Body of pancreas (tissue), 4 donors: ENCODE measurements around the gene GRK7. TPM values are rescaled to one million over a fixed set of nuclear protein-coding genes. Genes with fewer than 3 reads are reported as not detected.

Experiments used
- ATAC-seq: fragments of 150-250 bp; one replicate; pipeline ENCODE4 v1.9.1; 2016
- DNase-seq, 4 donors: peaks; one replicate each; pipeline ENCODE4 v3.0.0-alpha.2; 2019
- H3K27ac ChIP-seq, 4 donors: fragments of 200-600 bp; sonication (generic); 1 replicate in 3 of 4; 2 replicates in 1 of 4; pipeline versions ENCODE4 v1.5.1 to v1.6.1; 2016 to 2019; ENCODE audit warnings: mild to moderate bottlenecking in 1 of 4, mixed read lengths in 1 of 4, moderate library complexity in 1 of 4
- H3K27me3 ChIP-seq, 2 donors: fragments of 200-600 bp; sonication (generic); one replicate each; pipeline ENCODE4 v1.6.0; 2016; ENCODE audit warnings: mild to moderate bottlenecking in 1 of 2
- H3K36me3 ChIP-seq, 2 donors: fragments of 200-600 bp; sonication (generic); replicated peaks in 1 of 2; 2 replicates each; pipeline ENCODE4 v1.5.1; 2016; ENCODE audit warnings: low read depth in 2 of 2; ENCODE audit not compliant: insufficient read depth in 1 of 2
- H3K4me1 ChIP-seq: fragments of 200-600 bp; sonication (generic); one replicate; pipeline ENCODE4 v1.6.0; 2016
- H3K4me3 ChIP-seq, 2 donors: fragments of 200-600 bp; sonication (generic); 1 replicate in 1 of 2; 2 replicates in 1 of 2; pipeline ENCODE4 v1.5.1; 2016 to 2019
- H3K9me3 ChIP-seq, 3 donors: fragments of 200-600 bp; sonication (generic); 1 replicate in 2 of 3; 2 replicates in 1 of 3; pipeline ENCODE4 v1.5.1; 2016
- POLR2A ChIP-seq, 3 donors: fragments of 450-650 bp; IDR thresholded peaks; one replicate each; pipeline ENCODE4 v1.6.1; 2016; ENCODE audit warnings: antibody characterized with exemption in 3 of 3, mild to moderate bottlenecking in 2 of 3
- WGBS, 2 donors: methylation state at CpG; one replicate each; pipeline ENCODE4 v1.1.5; 2017; 5-methylcytosine and 5-hydroxymethylcytosine counted together
- intact Hi-C: fragments of 100-400 bp; cut with DNase I; formaldehyde crosslinking; loops from one replicate; pipeline ENCODE4 v1.15.1; 2023
- total RNA-seq, 2 donors: library from RNA; depleted of rRNA; stranded (reverse); fragments of >200 nt; gene quantifications; one replicate each; pipeline ENCODE4 v1.1.0, GENCODE V29; 2016
- TF ChIP-seq, protein P1 (sequence below), 7 experiments: fragments of 450-650 bp in 4 of 7; fragments of 200-600 bp in 3 of 7; sonication (generic) in 3 of 7; IDR thresholded peaks; one replicate each; pipeline ENCODE4 v1.5.1; 2016 to 2019; ENCODE audit warnings: antibody characterized with exemption in 7 of 7

The GRK7 gene, protein sequence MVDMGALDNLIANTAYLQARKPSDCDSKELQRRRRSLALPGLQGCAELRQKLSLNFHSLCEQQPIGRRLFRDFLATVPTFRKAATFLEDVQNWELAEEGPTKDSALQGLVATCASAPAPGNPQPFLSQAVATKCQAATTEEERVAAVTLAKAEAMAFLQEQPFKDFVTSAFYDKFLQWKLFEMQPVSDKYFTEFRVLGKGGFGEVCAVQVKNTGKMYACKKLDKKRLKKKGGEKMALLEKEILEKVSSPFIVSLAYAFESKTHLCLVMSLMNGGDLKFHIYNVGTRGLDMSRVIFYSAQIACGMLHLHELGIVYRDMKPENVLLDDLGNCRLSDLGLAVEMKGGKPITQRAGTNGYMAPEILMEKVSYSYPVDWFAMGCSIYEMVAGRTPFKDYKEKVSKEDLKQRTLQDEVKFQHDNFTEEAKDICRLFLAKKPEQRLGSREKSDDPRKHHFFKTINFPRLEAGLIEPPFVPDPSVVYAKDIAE (N-terminal part only)
- total RNA-seq, result not detected

DNA sequence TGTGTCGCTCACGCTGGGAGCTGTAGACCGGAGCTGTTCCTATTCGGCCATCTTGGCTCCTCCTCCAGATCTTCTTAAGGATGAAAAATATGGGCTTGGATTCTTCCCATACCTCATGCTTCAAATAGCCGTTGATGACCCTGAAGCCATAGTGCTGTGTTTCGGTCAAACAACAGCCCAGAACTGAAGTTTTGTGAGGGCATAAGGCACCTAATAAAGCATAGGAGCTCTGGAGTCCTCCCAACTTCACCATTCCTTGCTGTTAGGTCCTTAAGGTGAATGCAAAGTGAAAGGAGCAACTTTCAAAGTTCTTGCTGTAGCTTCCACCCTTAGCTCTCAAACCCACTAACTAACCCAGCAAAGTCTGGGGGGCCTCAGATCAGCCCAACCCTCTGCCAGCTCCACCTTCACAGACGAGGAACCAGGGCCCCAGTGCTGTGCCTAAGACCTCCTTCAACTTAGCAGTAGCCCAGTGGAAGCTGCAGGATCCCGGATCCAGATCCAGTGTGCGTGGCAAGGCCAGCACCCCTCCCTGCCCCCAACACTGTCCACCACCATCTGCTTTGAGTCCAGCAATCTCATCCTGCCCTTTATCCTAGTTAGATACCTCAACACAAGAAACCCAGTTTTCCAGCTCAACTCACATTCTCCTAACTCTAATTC, at the start of gene GRK7:
TSS of gene GRK7 (plus strand) at position 321 of the 663 bp plus-strand sequence. CDS start 14,877 bp downstream, outside the sequence.
- TF ChIP-seq, protein P1, sequence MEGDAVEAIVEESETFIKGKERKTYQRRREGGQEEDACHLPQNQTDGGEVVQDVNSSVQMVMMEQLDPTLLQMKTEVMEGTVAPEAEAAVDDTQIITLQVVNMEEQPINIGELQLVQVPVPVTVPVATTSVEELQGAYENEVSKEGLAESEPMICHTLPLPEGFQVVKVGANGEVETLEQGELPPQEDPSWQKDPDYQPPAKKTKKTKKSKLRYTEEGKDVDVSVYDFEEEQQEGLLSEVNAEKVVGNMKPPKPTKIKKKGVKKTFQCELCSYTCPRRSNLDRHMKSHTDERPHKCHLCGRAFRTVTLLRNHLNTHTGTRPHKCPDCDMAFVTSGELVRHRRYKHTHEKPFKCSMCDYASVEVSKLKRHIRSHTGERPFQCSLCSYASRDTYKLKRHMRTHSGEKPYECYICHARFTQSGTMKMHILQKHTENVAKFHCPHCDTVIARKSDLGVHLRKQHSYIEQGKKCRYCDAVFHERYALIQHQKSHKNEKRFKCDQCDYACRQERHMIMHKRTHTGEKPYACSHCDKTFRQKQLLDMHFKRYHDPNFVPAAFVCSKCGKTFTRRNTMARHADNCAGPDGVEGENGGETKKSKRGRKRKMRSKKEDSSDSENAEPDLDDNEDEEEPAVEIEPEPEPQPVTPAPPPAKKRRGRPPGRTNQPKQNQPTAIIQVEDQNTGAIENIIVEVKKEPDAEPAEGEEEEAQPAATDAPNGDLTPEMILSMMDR (IDR thresholded peaks at IDR 0.05), result no peak
- no peak for TF ChIP-seq POLR2A (IDR thresholded peaks at IDR 0.05)
- no peak within 1 kb of the TSS for H3K27ac ChIP-seq
- intact Hi-C loops, result no loop called here
- WGBS, 2 donors, result 89 to 91% methylated on average over 6 to 9 of the region's 9 CpGs
- no peaks in the 10 kb centered on the region for H3K4me1 ChIP-seq
- no peak for ATAC-seq
- H3K9me3 ChIP-seq, result no peaks in the 10 kb centered on the region
- no peak for DNase-seq
- H3K27me3 ChIP-seq, result no peaks in the 10 kb centered on the region
- no peak within 1 kb of the TSS for H3K4me3 ChIP-seq
- H3K36me3 ChIP-seq, result no peaks in the 10 kb centered on the region

DNA sequence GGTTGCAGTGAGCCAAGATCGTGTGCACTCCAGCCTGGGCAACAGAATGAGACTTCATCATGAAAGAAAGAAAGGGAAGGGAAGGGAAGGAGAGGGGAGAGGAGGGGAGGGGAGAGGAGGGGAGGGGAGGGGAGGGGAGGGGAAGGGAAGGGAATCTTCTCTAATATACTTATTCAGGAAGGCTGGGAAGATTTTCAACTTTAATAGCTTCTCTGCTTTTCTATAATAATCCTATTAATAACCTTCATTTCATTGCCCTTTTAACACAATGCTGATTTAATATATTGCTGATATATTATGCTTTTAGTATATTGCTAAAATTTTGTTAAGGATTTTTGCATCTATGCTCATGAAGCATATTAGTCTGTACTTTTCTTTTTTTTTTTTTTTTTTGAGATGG, 48.5 kb upstream of the GRK7 start:
- 80 to 90% methylated on average over 1 of the region's 1 CpG for WGBS, 2 donors
- H3K36me3 ChIP-seq, result no peaks in the 10 kb centered on the region

DNA sequence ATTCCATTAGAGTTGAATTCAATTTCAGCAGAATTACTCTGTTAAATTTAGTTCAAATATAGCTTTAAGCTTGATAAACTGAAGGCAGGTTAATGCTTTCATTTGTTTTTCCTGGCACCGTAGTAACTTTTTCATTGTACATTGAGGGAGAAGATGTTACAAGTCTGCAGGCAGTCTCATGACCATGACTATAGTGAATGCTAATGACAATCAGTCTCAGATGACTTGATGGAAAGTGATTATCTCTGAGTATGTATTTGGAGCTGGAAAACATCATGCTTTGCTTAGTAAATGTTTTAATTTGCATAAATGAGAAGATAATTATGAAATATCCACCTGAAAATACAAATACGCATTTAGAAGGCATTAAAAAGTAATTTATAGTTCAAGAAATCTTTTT, 41.1 kb upstream of the GRK7 start:
- intact Hi-C loops, result no loop called here
- TF ChIP-seq, protein P1 (IDR thresholded peaks at IDR 0.05), result no peak
- no peak for TF ChIP-seq POLR2A (IDR thresholded peaks at IDR 0.05)
- Histone ChIP-seq H3K4me3 (no peak overlapping the region), H3K27ac (no peak overlapping the region), H3K4me1 (no peaks in the 10 kb centered on the region), H3K27me3 (no peaks in the 10 kb centered on the region), H3K9me3 (no peaks in the 10 kb centered on the region), H3K36me3 (no peaks in the 10 kb centered on the region)
- DNase-seq (no peak), ATAC-seq (no peak)
- 82 to 83% methylated on average over 2 of the region's 2 CpGs for WGBS, 2 donors

More for the DNA sequence above, 48.5 kb upstream of the GRK7 start:
- H3K27me3 ChIP-seq, result no peaks in the 10 kb centered on the region
- no peak for DNase-seq
- ATAC-seq, result no peak
- H3K4me1 ChIP-seq, result no peaks in the 10 kb centered on the region
- intact Hi-C loops, result no loop called here
- H3K9me3 ChIP-seq, result no peaks in the 10 kb centered on the region
- H3K4me3 ChIP-seq, result no peak overlapping the region
- TF ChIP-seq POLR2A (IDR thresholded peaks at IDR 0.05), result no peak
- TF ChIP-seq, protein P1 (IDR thresholded peaks at IDR 0.05), result no peak
- no peak overlapping the region for H3K27ac ChIP-seq

DNA sequence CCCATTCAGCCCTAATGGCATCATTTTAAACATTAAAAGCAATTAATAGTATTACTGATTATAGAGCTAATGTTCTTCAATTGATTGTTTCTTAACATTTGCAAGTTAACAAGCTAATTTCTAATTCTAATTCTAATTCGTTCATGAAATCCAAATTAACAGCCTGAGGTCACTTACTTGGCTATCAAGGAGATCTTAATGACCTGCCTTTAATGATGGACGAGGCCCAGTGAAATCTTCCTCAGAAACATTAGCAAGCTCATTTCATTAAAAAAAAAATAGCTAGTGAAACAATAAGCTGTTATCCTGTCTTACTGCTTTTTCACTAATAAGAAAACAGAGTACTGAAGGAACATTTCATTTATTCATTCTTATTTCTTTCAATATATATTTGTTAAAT, 40.6 kb upstream of the GRK7 start:
- intact Hi-C loops, result no loop called here
- Histone ChIP-seq H3K4me3 (no peak overlapping the region), H3K27ac (no peak overlapping the region), H3K27me3 (no peaks in the 10 kb centered on the region), H3K36me3 (no peaks in the 10 kb centered on the region), H3K9me3 (no peaks in the 10 kb centered on the region), H3K4me1 (no peaks in the 10 kb centered on the region)
- no peak for DNase-seq
- WGBS, 2 donors, result 69 to 84% methylated on average over 2 of the region's 2 CpGs
- no peak for TF ChIP-seq POLR2A (IDR thresholded peaks at IDR 0.05)
- TF ChIP-seq, protein P1 (IDR thresholded peaks at IDR 0.05), result no peak
- no peak for ATAC-seq
